HEK293T (cell line): ENCODE data around the gene EIF2A.

Source experiments
- CTCF ChIA-PET: fragments of 350-600 bp; formaldehyde crosslinking; extraction: SDS; loops from one replicate; lab custom pipeline; 2021; ENCODE audit warnings: antibody characterized with exemption, inconsistent platforms; lab: Yijun Ruan, JAX
- POLR2A ChIA-PET: fragments of 350-600 bp; formaldehyde crosslinking; extraction: SDS; loops from one replicate; lab custom pipeline; 2020; ENCODE audit warnings: antibody characterized with exemption, inconsistent platforms; lab: Yijun Ruan, JAX
- DNase-seq: peaks from one replicate; pipeline ENCODE4 v3.0.0; 2012; ENCODE audit warnings: mixed read lengths; ENCODE audit errors: extremely low spot score
- ARNT ChIP-seq: fragments of 450-650 bp; IDR thresholded peaks from 2 replicates; pipeline ENCODE4 v1.6.1; 2017; ENCODE audit warnings: mild to moderate bottlenecking
- BHLHE40 ChIP-seq: fragments of 450-650 bp; IDR thresholded peaks from 2 replicates; pipeline ENCODE4 v1.6.1; 2016; ENCODE audit warnings: mild to moderate bottlenecking, moderate library complexity, borderline replicate concordance
- CTBP1 ChIP-seq: fragments of 450-650 bp; IDR thresholded peaks from 2 replicates; pipeline ENCODE4 v1.6.1; 2016; ENCODE audit warnings: borderline replicate concordance
- ELF4 ChIP-seq: fragments of 450-650 bp; IDR thresholded peaks from 2 replicates; pipeline ENCODE4 v1.6.1; 2017; ENCODE audit warnings: antibody characterized with exemption
- FOXA1 ChIP-seq: fragments of 450-650 bp; IDR thresholded peaks from 2 replicates; pipeline ENCODE4 v1.6.1; 2016; ENCODE audit warnings: mild to moderate bottlenecking
- FOXK2 ChIP-seq: fragments of 450-650 bp; IDR thresholded peaks from 2 replicates; pipeline ENCODE4 v1.6.1; 2016; ENCODE audit warnings: mild to moderate bottlenecking
- FOXM1 ChIP-seq: fragments of 450-650 bp; IDR thresholded peaks from 2 replicates; pipeline ENCODE4 v1.6.1; 2017; ENCODE audit warnings: mild to moderate bottlenecking, borderline replicate concordance
- HDGF ChIP-seq: fragments of 450-650 bp; IDR thresholded peaks from 2 replicates; pipeline ENCODE4 v1.6.1; 2017; ENCODE audit warnings: antibody characterized with exemption, borderline replicate concordance
- L3MBTL2 ChIP-seq: fragments of 450-650 bp; conservative IDR thresholded peaks from 2 replicates; pipeline ENCODE4 v1.6.1; 2016; ENCODE audit warnings: mild to moderate bottlenecking
- LEF1 ChIP-seq: fragments of 450-650 bp; IDR thresholded peaks from 2 replicates; pipeline ENCODE4 v1.6.1; 2017; ENCODE audit warnings: mild to moderate bottlenecking, borderline replicate concordance
- NFRKB ChIP-seq: fragments of 450-650 bp; IDR thresholded peaks from 2 replicates; pipeline ENCODE4 v1.6.1; 2016; ENCODE audit warnings: mild to moderate bottlenecking, moderate library complexity
- PKNOX1 ChIP-seq: fragments of 450-650 bp; IDR thresholded peaks from 2 replicates; pipeline ENCODE4 v1.6.1; 2016
- SP1 ChIP-seq: fragments of 450-650 bp; IDR thresholded peaks from 2 replicates; pipeline ENCODE4 v1.6.1; 2017
- SUZ12 ChIP-seq: fragments of 450-650 bp; IDR thresholded peaks from 2 replicates; pipeline ENCODE4 v1.6.1; 2016; ENCODE audit warnings: mild to moderate bottlenecking
- TARDBP ChIP-seq: fragments of 450-650 bp; IDR thresholded peaks from 2 replicates; pipeline ENCODE4 v1.6.1; 2016
- ZNF384 ChIP-seq: fragments of 450-650 bp; IDR thresholded peaks from 2 replicates; pipeline ENCODE4 v1.6.1; 2016

The EIF2A gene

GRCh38 chr3:150540297-150540696 is 6.3 kb upstream of the EIF2A start:
- ChIA-PET CTCF (no interaction called here), POLR2A (no interaction called here)
- DNase-seq, result no peak
- TF ChIP-seq TARDBP (no peak), FOXM1 (no peak), PKNOX1 (no peak), ELF4 (no peak), FOXA1 (no peak), L3MBTL2 (no peak), ARNT (no peak), BHLHE40 (no peak), NFRKB (no peak), SUZ12 (no peak), HDGF (no peak), FOXK2 (no peak), ZNF384 (no peak), SP1 (no peak), CTBP1 (no peak)

- TF ChIP-seq ZNF384 (no peak), L3MBTL2 (no peak), ARNT (no peak), FOXA1 (no peak), CTBP1 (no peak), ELF4 (no peak), BHLHE40 (no peak), SUZ12 (no peak), FOXM1 (no peak), NFRKB (no peak), HDGF (no peak), FOXK2 (no peak), SP1 (no peak), PKNOX1 (no peak), TARDBP (no peak), LEF1 (no peak)
- no peak for DNase-seq
- CTCF ChIA-PET, result interaction anchor here (0.6 kb wide), 1 partner anchor 116 kb away, joined by 3 read pairs; no protein-coding TSS in a partner anchor
- POLR2A ChIA-PET, result no interaction called here
These were observed 5.6 kb upstream of the EIF2A start for GRCh38 chr3:150540991-150541390.

DNA sequence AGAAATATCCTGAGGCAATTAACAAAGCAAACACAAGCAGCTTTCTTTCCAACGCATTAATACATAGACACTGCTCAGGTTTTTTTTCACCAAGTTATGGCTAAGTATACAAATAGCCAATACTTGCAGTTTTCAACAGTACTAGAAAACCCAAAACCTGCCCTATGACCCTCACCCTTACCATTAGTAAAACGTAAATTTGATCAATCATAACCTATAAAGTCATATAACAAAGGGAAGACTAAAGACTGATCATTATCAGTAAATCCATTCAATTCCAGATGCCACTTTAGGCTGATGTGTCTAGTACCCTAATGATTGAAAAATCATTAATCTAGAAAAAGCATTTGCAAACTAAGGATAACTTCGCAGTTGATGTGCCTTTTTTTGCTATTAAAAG is 3.5 kb upstream of the EIF2A start:
- no peak for TF ChIP-seq HDGF
- POLR2A ChIA-PET, result no interaction called here
- CTCF ChIA-PET, result no interaction called here

DNA sequence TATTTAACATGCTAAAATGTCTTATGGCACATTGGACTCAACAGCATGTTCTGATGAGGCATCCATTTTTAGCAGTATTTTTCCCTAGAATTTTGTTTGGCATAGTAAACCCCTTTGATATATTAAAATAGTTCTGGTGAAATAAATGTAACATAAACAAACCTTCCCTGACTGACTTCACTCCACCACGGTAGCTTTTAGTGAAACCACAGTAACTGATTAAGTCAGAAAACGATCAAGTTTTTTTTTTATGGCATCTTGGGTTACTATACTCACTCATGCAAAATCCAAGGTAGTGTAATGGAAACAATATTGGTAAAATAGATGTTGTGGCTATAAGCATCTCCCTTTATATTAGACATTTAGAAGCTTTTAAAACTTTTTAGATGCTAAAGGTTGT is 3.1 kb upstream of the EIF2A start:
- DNase-seq, result no peak
- POLR2A ChIA-PET, result no interaction called here
- CTCF ChIA-PET, result interaction anchor here (0.8 kb wide), 1 partner anchor 59 kb away, joined by 3 read pairs; no protein-coding TSS in a partner anchor
- TF ChIP-seq ZNF384 (0 out of 2 replicates have a peak, but pooled peaks have one; percentile 24), HDGF (no peak), ELF4 (no peak), ARNT (no peak), LEF1 (no peak)

More for the DNA sequence above, 3.5 kb upstream of the EIF2A start:
- no peak for DNase-seq

- ChIA-PET CTCF (interaction anchor here (0.8 kb wide), 1 partner anchor 59 kb away, joined by 3 read pairs; no protein-coding TSS in a partner anchor), POLR2A (no interaction called here)
- no peak for DNase-seq
- TF ChIP-seq FOXK2, result no peak
- no peak for TF ChIP-seq TARDBP
- 0 out of 2 replicates have a peak, but pooled peaks have one; percentile 12 for TF ChIP-seq PKNOX1
- no peak for TF ChIP-seq SP1
These were observed 2.5 kb upstream of the EIF2A start for GRCh38 chr3:150544041-150544440.

GRCh38 chr3:150544726-150545125 is 1.9 kb upstream of the EIF2A start:
- CTCF ChIA-PET, result no interaction called here
- DNase-seq, result no peak
- POLR2A ChIA-PET, result interaction anchor here (1.0 kb wide), 1 partner anchor 58 kb away, joined by 4 read pairs; the partner anchor contains the start of gene SELENOT
- TF ChIP-seq SP1 (no peak), HDGF (no peak), FOXA1 (no peak), L3MBTL2 (no peak), FOXM1 (no peak), ARNT (no peak)

DNA sequence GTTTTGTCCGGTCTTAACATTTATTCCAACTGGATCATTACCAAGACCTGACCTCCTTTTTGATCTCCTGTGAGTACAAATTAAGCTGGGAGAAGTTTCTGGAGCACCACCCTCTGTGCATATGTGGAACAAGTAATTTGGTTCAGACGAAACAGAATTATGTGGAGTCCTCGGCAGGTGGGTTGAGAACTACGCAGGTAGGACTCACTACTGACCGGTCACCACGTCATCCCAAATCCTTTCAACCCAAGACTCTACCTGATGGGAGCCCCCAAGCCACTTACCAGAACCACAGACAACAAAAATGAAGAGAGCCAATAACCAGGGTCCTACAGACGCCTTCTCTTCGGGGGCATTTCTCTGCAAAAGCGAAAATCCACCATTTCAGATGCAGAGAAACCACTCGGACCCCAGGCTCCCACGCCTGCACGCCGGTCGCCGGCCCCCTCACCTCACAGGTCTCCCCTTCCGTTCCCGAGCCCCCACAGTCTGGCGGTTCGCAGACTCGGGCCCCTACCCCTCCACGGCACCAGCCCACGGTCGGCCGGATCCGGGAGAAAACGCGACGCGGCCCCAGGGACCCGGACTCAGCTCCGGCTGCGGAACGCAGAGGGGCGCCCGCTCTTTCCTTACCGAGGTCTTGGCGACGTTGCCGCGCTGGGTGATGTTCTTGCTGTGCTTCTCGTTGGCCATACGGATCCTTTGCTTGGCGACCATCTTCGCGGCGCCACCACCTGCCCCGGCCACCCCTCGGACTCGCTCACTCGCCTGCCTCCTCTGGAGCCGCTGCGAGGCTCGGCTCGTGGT is 965 bp upstream of the EIF2A start:
- TF ChIP-seq FOXK2, result no peak
- CTCF ChIA-PET, result no interaction called here
- peak; percentile 34 for DNase-seq
- POLR2A ChIA-PET, result interaction anchor here (1.0 to 1.9 kb wide), 6 partner anchors 8 to 57 kb away, joined by 3 to 9 read pairs (median 4); partner anchors contain the start of gene SELENOT
